Uterus (tissue), 2 donors: ENCODE measurements around the gene TEX14.

ENCODE experiments used
- POLR2A ChIP-seq, 2 donors: fragments of 450-650 bp; IDR thresholded peaks; one replicate each; pipeline ENCODE4 v1.6.1; 2016; ENCODE audit warnings: antibody characterized with exemption in 2 of 2, mild to moderate bottlenecking in 1 of 2, moderate library complexity in 1 of 2
- TF ChIP-seq, protein P1 (sequence below), 4 experiments: fragments of 200-600 bp in 2 of 4; fragments of 450-650 bp in 2 of 4; sonication (generic) in 2 of 4; IDR thresholded peaks; one replicate each; pipeline ENCODE4 v1.5.1; 2016 to 2019; ENCODE audit warnings: antibody characterized with exemption in 4 of 4, mild to moderate bottlenecking in 2 of 4, moderate library complexity in 1 of 4

DNA sequence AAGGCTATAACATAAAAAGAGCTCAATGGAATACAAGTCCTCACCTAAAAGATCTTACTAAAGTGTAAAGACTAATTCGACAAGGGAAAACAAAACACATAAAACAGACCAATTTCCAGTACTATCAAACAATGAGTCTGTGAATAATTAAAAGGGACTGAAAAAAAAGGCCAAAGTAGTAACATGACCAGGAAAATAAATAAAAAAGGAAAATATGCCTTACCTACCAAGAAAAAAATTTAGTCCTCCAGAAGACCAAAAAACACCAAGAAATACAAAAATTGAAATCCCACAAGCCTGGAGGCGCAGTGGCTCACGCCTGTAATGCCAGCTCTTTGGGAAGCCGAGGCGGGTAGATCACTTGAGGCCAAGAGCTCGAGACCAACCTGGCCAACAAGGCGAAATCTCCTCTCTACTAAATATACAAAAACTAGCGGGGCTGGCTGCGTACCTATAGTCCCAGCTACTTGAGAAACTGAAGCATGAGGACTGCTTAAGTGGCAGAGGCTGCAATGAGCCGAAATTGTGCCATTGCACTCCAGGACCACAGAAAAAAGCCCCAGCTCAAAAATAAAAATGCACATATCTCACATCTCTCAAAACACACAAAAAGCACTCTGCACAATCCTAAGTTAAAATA, 60.8 kb downstream of the TEX14 start:
- no peak for TF ChIP-seq POLR2A (IDR thresholded peaks at IDR 0.05)
- TF ChIP-seq, protein P1, sequence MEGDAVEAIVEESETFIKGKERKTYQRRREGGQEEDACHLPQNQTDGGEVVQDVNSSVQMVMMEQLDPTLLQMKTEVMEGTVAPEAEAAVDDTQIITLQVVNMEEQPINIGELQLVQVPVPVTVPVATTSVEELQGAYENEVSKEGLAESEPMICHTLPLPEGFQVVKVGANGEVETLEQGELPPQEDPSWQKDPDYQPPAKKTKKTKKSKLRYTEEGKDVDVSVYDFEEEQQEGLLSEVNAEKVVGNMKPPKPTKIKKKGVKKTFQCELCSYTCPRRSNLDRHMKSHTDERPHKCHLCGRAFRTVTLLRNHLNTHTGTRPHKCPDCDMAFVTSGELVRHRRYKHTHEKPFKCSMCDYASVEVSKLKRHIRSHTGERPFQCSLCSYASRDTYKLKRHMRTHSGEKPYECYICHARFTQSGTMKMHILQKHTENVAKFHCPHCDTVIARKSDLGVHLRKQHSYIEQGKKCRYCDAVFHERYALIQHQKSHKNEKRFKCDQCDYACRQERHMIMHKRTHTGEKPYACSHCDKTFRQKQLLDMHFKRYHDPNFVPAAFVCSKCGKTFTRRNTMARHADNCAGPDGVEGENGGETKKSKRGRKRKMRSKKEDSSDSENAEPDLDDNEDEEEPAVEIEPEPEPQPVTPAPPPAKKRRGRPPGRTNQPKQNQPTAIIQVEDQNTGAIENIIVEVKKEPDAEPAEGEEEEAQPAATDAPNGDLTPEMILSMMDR (IDR thresholded peaks at IDR 0.05), result no peak
